WTC11 (cell line): ENCODE results near the gene HRG. TPM values are rescaled to one million over a fixed set of nuclear protein-coding genes. Genes with fewer than 3 reads are reported as not detected.

Experiments used
- ATAC-seq: fragments of 200-7000 bp; cut with Tn5 transposase; 2 replicates; pipeline ENCODE4 v1.10.0; 2021; ENCODE audit warnings: mild to moderate bottlenecking, moderate library complexity
- CTCF ChIA-PET: fragments of 300-600 bp; sonication (Branson Sonifier 250); formaldehyde crosslinking; loops from one replicate; lab custom pipeline; 2021; ENCODE audit warnings: antibody characterized with exemption; lab: Charles Lee
- POLR2A ChIA-PET: fragments of 350-600 bp; sonication (Branson Sonifier 250); formaldehyde crosslinking; loops from one replicate; lab custom pipeline; 2021; ENCODE audit warnings: antibody characterized with exemption; lab: Charles Lee
- DNase-seq: peaks from one replicate; pipeline ENCODE4 v3.0.0; 2021; ENCODE audit warnings: low spot score
- H3K27ac Mint-ChIP-seq: 2 replicates; pipeline ENCODE4 v1.8.0; 2021; ENCODE audit warnings: mixed read lengths
- H3K27me3 Mint-ChIP-seq: 2 replicates; pipeline ENCODE4 v1.8.0; 2021; ENCODE audit warnings: low read depth, mild to moderate bottlenecking, moderate library complexity, mixed read lengths
- H3K36me3 Mint-ChIP-seq: 2 replicates; pipeline ENCODE4 v1.8.0; 2021; ENCODE audit warnings: mixed read lengths
- H3K4me1 Mint-ChIP-seq: 2 replicates; pipeline ENCODE4 v1.8.0; 2022; ENCODE audit warnings: mixed read lengths
- H3K4me3 Mint-ChIP-seq: 2 replicates; pipeline ENCODE4 v1.8.0; 2021; ENCODE audit warnings: mild to moderate bottlenecking, moderate library complexity, mixed read lengths
- H3K9me3 Mint-ChIP-seq: 2 replicates; pipeline ENCODE4 v1.8.0; 2021; ENCODE audit warnings: mixed read lengths
- CBFB ChIP-seq: sonication (generic); formaldehyde crosslinking; IDR thresholded peaks from 2 replicates; pipeline ENCODE4 v1.8.1; 2022; ENCODE audit warnings: mild to moderate bottlenecking, low read depth, missing genetic modification reagents
- E2F1 ChIP-seq: sonication (generic); formaldehyde crosslinking; IDR thresholded peaks from 2 replicates; pipeline ENCODE4 v1.8.0; 2022; ENCODE audit warnings: mild to moderate bottlenecking, missing genetic modification reagents
- FOXK1 ChIP-seq: sonication (generic); formaldehyde crosslinking; IDR thresholded peaks from 2 replicates; pipeline ENCODE4 v1.8.0; 2022; ENCODE audit warnings: mild to moderate bottlenecking, moderate library complexity, missing genetic modification reagents
- JUN ChIP-seq: sonication (generic); formaldehyde crosslinking; IDR thresholded peaks from 2 replicates; pipeline ENCODE4 v1.8.0; 2023; ENCODE audit warnings: mild to moderate bottlenecking, missing genetic modification reagents
- KAT7 ChIP-seq: sonication (generic); formaldehyde crosslinking; IDR thresholded peaks from 2 replicates; pipeline ENCODE4 v1.8.1; 2023; ENCODE audit warnings: missing genetic modification reagents, mild to moderate bottlenecking, borderline replicate concordance
- NR2C2 ChIP-seq: sonication (generic); formaldehyde crosslinking; IDR thresholded peaks from 2 replicates; pipeline ENCODE4 v1.8.0; 2022; ENCODE audit warnings: mild to moderate bottlenecking, missing genetic modification reagents
- SOX15 ChIP-seq: fragments of 250-450 bp; sonication (Bioruptor Pico); IDR thresholded peaks from 2 replicates; pipeline ENCODE4 v1.9.0; 2021; ENCODE audit warnings: mild to moderate bottlenecking
- TEAD1 ChIP-seq: sonication (generic); formaldehyde crosslinking; IDR thresholded peaks from 2 replicates; pipeline ENCODE4 v1.8.0; 2022; ENCODE audit warnings: mild to moderate bottlenecking, missing genetic modification reagents
- TP53 ChIP-seq: sonication (generic); formaldehyde crosslinking; IDR thresholded peaks from 2 replicates; pipeline ENCODE4 v1.8.1; 2023; ENCODE audit warnings: mild to moderate bottlenecking, missing genetic modification reagents
- ZNF121 ChIP-seq: sonication (generic); formaldehyde crosslinking; IDR thresholded peaks from 2 replicates; pipeline ENCODE4 v1.8.0; 2023; ENCODE audit warnings: missing genetic modification reagents
- ZNF423 ChIP-seq: fragments of 250-450 bp; sonication (Bioruptor Pico); IDR thresholded peaks from 2 replicates; pipeline ENCODE4 v2.1.2; 2022; ENCODE audit warnings: mild to moderate bottlenecking, moderate library complexity
- total RNA-seq: library from RNA; stranded (reverse); gene quantifications from 3 replicates; pipeline ENCODE4 v1.2.3, GENCODE V29; 2021
- TF ChIP-seq, protein P1 (sequence below): fragments of 250-450 bp; sonication (Bioruptor Pico); IDR thresholded peaks from 2 replicates; pipeline ENCODE4 v1.9.0; 2021; ENCODE audit warnings: mild to moderate bottlenecking, borderline replicate concordance
- TF ChIP-seq, protein P2 (sequence below): sonication (generic); formaldehyde crosslinking; IDR thresholded peaks from 2 replicates; pipeline ENCODE4 v1.8.1; 2023; ENCODE audit warnings: mild to moderate bottlenecking, missing genetic modification reagents, moderate library complexity
- TF ChIP-seq, protein P3 (sequence below): sonication (generic); formaldehyde crosslinking; IDR thresholded peaks from 2 replicates; pipeline ENCODE4 v1.8.1; 2023; ENCODE audit warnings: mild to moderate bottlenecking, missing genetic modification reagents
- TF ChIP-seq, protein P4 (sequence below): fragments of 250-450 bp; sonication (Bioruptor Pico); IDR thresholded peaks from 2 replicates; pipeline ENCODE4 v1.9.0; 2021; ENCODE audit warnings: moderate library complexity, mild to moderate bottlenecking, inconsistent platforms, borderline replicate concordance
- TF ChIP-seq, protein P5 (sequence below): fragments of 250-450 bp; sonication (Bioruptor Pico); conservative IDR thresholded peaks from 2 replicates; pipeline ENCODE4 v1.9.0; 2021; ENCODE audit warnings: mild to moderate bottlenecking
- TF ChIP-seq, protein P6 (sequence below): sonication (generic); formaldehyde crosslinking; IDR thresholded peaks from 2 replicates; pipeline ENCODE4 v1.8.0; 2022; ENCODE audit warnings: mild to moderate bottlenecking, missing genetic modification reagents

Gene HRG
- total RNA-seq, 1 experiment from 2014 or later = 0.24 TPM

- Mint-ChIP-seq H3K9me3 (peaks cover 7% of the 10 kb centered on the region), H3K36me3 (no peaks in the 10 kb centered on the region), H3K4me1 (0 out of 2 replicates have a peak, but pooled peaks cover 3% of the 10 kb centered on the region), H3K27me3 (no peaks in the 10 kb centered on the region), H3K27ac (no peak overlapping the region), H3K4me3 (no peak overlapping the region)
- ATAC-seq (no peak), DNase-seq (no peak)
- CTCF ChIA-PET = interaction anchor here (0.9 to 1.8 kb wide), 2 partner anchors 43 to 82 kb away, joined by 3 to 7 read pairs; no protein-coding TSS in a partner anchor
- TF ChIP-seq ZNF423 (no peak), E2F1 (CRISPR knock-in tag) (no peak), KAT7 (CRISPR knock-in tag) (no peak), ZNF121 (no peak), TEAD1 (no peak)
- TF ChIP-seq, protein P1, sequence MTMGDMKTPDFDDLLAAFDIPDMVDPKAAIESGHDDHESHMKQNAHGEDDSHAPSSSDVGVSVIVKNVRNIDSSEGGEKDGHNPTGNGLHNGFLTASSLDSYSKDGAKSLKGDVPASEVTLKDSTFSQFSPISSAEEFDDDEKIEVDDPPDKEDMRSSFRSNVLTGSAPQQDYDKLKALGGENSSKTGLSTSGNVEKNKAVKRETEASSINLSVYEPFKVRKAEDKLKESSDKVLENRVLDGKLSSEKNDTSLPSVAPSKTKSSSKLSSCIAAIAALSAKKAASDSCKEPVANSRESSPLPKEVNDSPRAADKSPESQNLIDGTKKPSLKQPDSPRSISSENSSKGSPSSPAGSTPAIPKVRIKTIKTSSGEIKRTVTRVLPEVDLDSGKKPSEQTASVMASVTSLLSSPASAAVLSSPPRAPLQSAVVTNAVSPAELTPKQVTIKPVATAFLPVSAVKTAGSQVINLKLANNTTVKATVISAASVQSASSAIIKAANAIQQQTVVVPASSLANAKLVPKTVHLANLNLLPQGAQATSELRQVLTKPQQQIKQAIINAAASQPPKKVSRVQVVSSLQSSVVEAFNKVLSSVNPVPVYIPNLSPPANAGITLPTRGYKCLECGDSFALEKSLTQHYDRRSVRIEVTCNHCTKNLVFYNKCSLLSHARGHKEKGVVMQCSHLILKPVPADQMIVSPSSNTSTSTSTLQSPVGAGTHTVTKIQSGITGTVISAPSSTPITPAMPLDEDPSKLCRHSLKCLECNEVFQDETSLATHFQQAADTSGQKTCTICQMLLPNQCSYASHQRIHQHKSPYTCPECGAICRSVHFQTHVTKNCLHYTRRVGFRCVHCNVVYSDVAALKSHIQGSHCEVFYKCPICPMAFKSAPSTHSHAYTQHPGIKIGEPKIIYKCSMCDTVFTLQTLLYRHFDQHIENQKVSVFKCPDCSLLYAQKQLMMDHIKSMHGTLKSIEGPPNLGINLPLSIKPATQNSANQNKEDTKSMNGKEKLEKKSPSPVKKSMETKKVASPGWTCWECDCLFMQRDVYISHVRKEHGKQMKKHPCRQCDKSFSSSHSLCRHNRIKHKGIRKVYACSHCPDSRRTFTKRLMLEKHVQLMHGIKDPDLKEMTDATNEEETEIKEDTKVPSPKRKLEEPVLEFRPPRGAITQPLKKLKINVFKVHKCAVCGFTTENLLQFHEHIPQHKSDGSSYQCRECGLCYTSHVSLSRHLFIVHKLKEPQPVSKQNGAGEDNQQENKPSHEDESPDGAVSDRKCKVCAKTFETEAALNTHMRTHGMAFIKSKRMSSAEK (CRISPR knock-in tag) = no peak
- TF ChIP-seq, protein P2, sequence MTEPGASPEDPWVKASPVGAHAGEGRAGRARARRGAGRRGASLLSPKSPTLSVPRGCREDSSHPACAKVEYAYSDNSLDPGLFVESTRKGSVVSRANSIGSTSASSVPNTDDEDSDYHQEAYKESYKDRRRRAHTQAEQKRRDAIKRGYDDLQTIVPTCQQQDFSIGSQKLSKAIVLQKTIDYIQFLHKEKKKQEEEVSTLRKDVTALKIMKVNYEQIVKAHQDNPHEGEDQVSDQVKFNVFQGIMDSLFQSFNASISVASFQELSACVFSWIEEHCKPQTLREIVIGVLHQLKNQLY (CRISPR knock-in tag) = no peak
- POLR2A ChIA-PET = no interaction called here
These were observed 30.7 kb downstream of the HRG start for GRCh38 chr3:186696522-186696921.

DNA sequence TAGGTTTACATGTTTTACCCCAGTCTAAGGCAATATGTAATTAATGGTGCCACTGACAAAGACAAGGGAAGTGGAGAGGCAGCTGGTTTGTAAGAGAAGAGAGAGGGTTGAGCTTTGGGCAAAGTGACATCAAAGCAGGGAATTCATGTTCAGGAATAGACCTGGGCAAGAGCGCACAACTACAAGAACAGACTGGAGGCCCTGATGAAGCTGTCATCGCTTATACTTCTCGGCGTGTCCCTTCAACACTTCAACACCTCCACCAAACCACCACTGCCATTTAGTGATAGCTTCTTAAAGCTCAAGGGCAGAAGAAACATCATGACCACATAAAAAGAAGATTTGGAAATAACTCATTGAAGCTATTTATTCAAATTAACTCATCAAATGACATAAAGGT, 31.7 kb downstream of the HRG start:
- ATAC-seq = no peak
- H3K27ac Mint-ChIP-seq = no peak overlapping the region
- no peaks in the 10 kb centered on the region for H3K9me3 Mint-ChIP-seq
- ChIA-PET POLR2A (no interaction called here), CTCF (interaction anchor here (1.8 kb wide), 1 partner anchor 83 kb away, joined by 7 read pairs; no protein-coding TSS in a partner anchor)
- no peaks in the 10 kb centered on the region for H3K27me3 Mint-ChIP-seq
- TF ChIP-seq FOXK1 (CRISPR knock-in tag) (no peak), TP53 (CRISPR knock-in tag) (no peak), CBFB (CRISPR knock-in tag) (no peak), TEAD1 (no peak), JUN (no peak), NR2C2 (CRISPR knock-in tag) (no peak), SOX15 (CRISPR knock-in tag) (no peak)
- TF ChIP-seq, protein P3, sequence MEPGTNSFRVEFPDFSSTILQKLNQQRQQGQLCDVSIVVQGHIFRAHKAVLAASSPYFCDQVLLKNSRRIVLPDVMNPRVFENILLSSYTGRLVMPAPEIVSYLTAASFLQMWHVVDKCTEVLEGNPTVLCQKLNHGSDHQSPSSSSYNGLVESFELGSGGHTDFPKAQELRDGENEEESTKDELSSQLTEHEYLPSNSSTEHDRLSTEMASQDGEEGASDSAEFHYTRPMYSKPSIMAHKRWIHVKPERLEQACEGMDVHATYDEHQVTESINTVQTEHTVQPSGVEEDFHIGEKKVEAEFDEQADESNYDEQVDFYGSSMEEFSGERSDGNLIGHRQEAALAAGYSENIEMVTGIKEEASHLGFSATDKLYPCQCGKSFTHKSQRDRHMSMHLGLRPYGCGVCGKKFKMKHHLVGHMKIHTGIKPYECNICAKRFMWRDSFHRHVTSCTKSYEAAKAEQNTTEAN (CRISPR knock-in tag) = no peak
- TF ChIP-seq, protein P4, sequence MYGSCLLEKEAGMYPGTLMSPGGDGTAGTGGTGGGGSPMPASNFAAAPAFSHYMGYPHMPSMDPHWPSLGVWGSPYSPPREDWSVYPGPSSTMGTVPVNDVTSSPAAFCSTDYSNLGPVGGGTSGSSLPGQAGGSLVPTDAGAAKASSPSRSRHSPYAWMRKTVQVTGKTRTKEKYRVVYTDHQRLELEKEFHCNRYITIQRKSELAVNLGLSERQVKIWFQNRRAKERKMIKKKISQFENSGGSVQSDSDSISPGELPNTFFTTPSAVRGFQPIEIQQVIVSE (CRISPR knock-in tag) = no peak
- TF ChIP-seq, protein P5, sequence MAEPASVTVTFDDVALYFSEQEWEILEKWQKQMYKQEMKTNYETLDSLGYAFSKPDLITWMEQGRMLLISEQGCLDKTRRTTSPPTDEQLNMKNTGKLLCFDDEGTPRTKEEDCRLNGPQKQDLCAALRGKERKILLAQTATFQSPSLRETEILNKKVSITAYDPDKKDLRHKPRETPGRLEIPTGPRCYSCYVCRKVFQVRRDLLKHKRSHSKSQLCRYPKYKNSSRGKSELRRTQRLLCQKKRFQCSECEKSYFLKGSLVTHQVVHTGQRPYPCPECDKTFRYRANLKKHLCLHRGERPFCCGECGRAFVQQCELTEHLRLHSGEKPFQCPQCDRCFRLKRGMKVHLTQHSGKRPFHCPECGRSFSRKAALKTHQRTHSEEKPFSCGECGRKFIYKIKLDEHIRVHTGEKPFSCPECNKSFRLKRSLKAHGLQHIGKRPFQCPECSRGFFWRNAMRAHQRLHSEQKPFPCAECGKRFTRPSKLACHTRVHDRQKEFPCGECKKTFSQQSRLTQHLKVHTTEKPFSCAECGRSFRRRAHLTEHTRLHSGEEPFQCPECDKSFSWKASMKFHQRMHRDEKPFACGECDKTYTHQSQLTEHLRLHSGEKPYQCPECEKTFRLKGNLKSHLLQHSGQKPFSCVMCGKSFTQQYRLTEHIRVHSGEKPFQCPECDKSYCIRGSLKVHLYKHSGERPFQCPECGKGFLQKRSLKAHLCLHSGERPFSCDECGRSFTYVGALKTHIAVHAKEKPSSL (CRISPR knock-in tag) = no peak
- TF ChIP-seq, protein P6, sequence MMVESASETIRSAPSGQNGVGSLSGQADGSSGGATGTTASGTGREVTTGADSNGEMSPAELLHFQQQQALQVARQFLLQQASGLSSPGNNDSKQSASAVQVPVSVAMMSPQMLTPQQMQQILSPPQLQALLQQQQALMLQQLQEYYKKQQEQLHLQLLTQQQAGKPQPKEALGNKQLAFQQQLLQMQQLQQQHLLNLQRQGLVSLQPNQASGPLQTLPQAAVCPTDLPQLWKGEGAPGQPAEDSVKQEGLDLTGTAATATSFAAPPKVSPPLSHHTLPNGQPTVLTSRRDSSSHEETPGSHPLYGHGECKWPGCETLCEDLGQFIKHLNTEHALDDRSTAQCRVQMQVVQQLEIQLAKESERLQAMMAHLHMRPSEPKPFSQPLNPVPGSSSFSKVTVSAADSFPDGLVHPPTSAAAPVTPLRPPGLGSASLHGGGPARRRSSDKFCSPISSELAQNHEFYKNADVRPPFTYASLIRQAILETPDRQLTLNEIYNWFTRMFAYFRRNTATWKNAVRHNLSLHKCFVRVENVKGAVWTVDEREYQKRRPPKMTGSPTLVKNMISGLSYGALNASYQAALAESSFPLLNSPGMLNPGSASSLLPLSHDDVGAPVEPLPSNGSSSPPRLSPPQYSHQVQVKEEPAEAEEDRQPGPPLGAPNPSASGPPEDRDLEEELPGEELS (CRISPR knock-in tag) = no peak
- H3K4me3 Mint-ChIP-seq = no peak overlapping the region
- H3K4me1 Mint-ChIP-seq = peaks cover 10% of the 10 kb centered on the region
- DNase-seq = no peak
- H3K36me3 Mint-ChIP-seq = no peaks in the 10 kb centered on the region
